Hematopoietic multipotent progenitor cell treated with erythropoietin and hydrocortisone succinate and interleukin-3 and kit ligand, for 4 days (in vitro differentiated cells): Measurements from ENCODE around the gene PSMA2.
"Not testable (repeated sequence)": the region's sequence is repeated elsewhere in the genome, so short reads cannot be mapped to it uniquely, and the experiment has no call there.

Experiments
- DNase-seq: peaks from one replicate; pipeline ENCODE4 v3.0.0-alpha.2; 2015

The PSMA2 gene

GRCh38 chr7:42893346-42894240, 38.4 kb downstream of the PSMA2 start:
- peak; percentile 68 for DNase-seq

GRCh38 chr7:42886893-42887505, 45.0 kb downstream of the PSMA2 start:
- DNase-seq: no peak

GRCh38 chr7:42886129-42886528, 45.8 kb downstream of the PSMA2 start:
- DNase-seq: peak; percentile 68

GRCh38 chr7:42885183-42885582, 46.8 kb downstream of the PSMA2 start:
- DNase-seq: not testable (repeated sequence)

GRCh38 chr7:42883950-42884349, 48.0 kb downstream of the PSMA2 start:
- DNase-seq: no peak

GRCh38 chr7:42880392-42880791, 51.6 kb downstream of the PSMA2 start:
- no peak for DNase-seq

- no peak for DNase-seq
Observed at GRCh38 chr7:42878303-42878702, 53.7 kb downstream of the PSMA2 start.

- peak; percentile 47 for DNase-seq
Observed at GRCh38 chr7:42877862-42878261, 54.1 kb downstream of the PSMA2 start.

GRCh38 chr7:42876182-42877068, 55.5 kb downstream of the PSMA2 start:
- DNase-seq: peak; percentile 82

- DNase-seq: no peak
Observed at GRCh38 chr7:42869131-42870020, 62.6 kb downstream of the PSMA2 start.

- DNase-seq: no peak
Observed at GRCh38 chr7:42868480-42868879, 63.5 kb downstream of the PSMA2 start.
